Activated CD8-positive, alpha-beta memory T cell treated with anti-CD3 and anti-CD28 coated beads, Interleukin-2, amount 50 U/mL, for 24 hours (primary cell): ENCODE measurements around the gene ZNF496.
"Not testable (repeated sequence)": the region's sequence is repeated elsewhere in the genome, so short reads cannot be mapped to it uniquely, and the experiment has no call there.

Experiments used
- DNase-seq: peaks from one replicate; pipeline ENCODE4 v3.0.0-alpha.2; 2020; ENCODE audit errors: extremely low read depth

The ZNF496 gene

GRCh38 chr1:247293047-247293446 is 38.6 kb downstream of the ZNF496 start:
- no peak for DNase-seq

GRCh38 chr1:247291833-247292561 is 39.7 kb downstream of the ZNF496 start:
- no peak for DNase-seq

GRCh38 chr1:247291161-247291560 is 40.5 kb downstream of the ZNF496 start:
- DNase-seq, result no peak

- DNase-seq, result no peak
Measured at GRCh38 chr1:247290576-247290975, 41.1 kb downstream of the ZNF496 start.

- DNase-seq, result not testable (repeated sequence)
Measured at GRCh38 chr1:247289274-247289892, 42.3 kb downstream of the ZNF496 start.

GRCh38 chr1:247288341-247288740 is 43.3 kb downstream of the ZNF496 start:
- no peak for DNase-seq

- no peak for DNase-seq
Measured at GRCh38 chr1:247287460-247287859, 44.2 kb downstream of the ZNF496 start.

- no peak for DNase-seq
Measured at GRCh38 chr1:247286134-247286670, 45.5 kb downstream of the ZNF496 start.

- no peak for DNase-seq
Measured at GRCh38 chr1:247281001-247281574, 50.6 kb downstream of the ZNF496 start.

GRCh38 chr1:247277191-247277590 is 54.5 kb downstream of the ZNF496 start:
- DNase-seq, result no peak

- no peak for DNase-seq
Measured at GRCh38 chr1:247274605-247275256, 56.9 kb downstream of the ZNF496 start.

GRCh38 chr1:247273013-247273412 is 58.7 kb downstream of the ZNF496 start:
- DNase-seq, result no peak

- DNase-seq, result no peak
Measured at GRCh38 chr1:247270003-247270402, 61.7 kb downstream of the ZNF496 start.

GRCh38 chr1:247269133-247269532 is 62.5 kb downstream of the ZNF496 start:
- no peak for DNase-seq

- DNase-seq, result no peak
Measured at GRCh38 chr1:247268390-247269045, 63.1 kb downstream of the ZNF496 start.

- no peak for DNase-seq
Measured at GRCh38 chr1:247266053-247266452, 65.6 kb downstream of the ZNF496 start.

GRCh38 chr1:247255772-247256171 is 75.9 kb downstream of the ZNF496 start, which contains the start of gene VN1R5:
Gene VN1R5 (plus strand): TSS chr1:247256072.
- not testable (repeated sequence) for DNase-seq

- no peak for DNase-seq
Measured at GRCh38 chr1:247247568-247247967, 84.1 kb downstream of the ZNF496 start.
